ENCODE data around the gene OR2T5.
"Not testable (repeated sequence)": the region's sequence is repeated elsewhere in the genome, so short reads cannot be mapped to it uniquely, and the experiment has no call there.

OR2T5 gene

GRCh38 chr1:248500305-248501035 is 12.1 kb downstream of the OR2T5 start:
- H3K79me2 ChIP-seq (ENCODE audit: insufficient read depth, low read length); H2AFZ ChIP-seq (ENCODE audit: low read length); H3K27ac ChIP-seq (ENCODE audit: low read depth, low read length, poor library complexity, severe bottlenecking); H3K9me2 ChIP-seq (ENCODE audit: low read depth, low read length); H3K4me1 ChIP-seq (ENCODE audit: insufficient read depth, low read length, severe bottlenecking); H3K36me3 ChIP-seq (ENCODE audit: insufficient read depth, low read length); H3F3A ChIP-seq (ENCODE audit: insufficient read depth, low read length); H3K4me2 ChIP-seq (ENCODE audit: low read length); H4K20me1 ChIP-seq (ENCODE audit: insufficient read depth, low read length); H3K9ac ChIP-seq (ENCODE audit: low read length); H3K9me3 ChIP-seq (ENCODE audit: low read length); H3K27me3 ChIP-seq (ENCODE audit: insufficient read depth, low read length); H3K4me3 ChIP-seq (ENCODE audit: low read depth, low read length, poor library complexity, severe bottlenecking): not testable (repeated sequence)

GRCh38 chr1:248507773-248508172 is 19.4 kb downstream of the OR2T5 start, which contains the start of gene OR2G6:
TSS of gene OR2G6 (plus strand) at chr1:248508073. CDS start at chr1:248521647, 13,574 bp downstream.
- H3K4me1 ChIP-seq (ENCODE audit: insufficient read depth, low read length, severe bottlenecking); H3K9me3 ChIP-seq (ENCODE audit: low read length); H4K20me1 ChIP-seq (ENCODE audit: insufficient read depth, low read length); H3F3A ChIP-seq (ENCODE audit: insufficient read depth, low read length); H3K27me3 ChIP-seq (ENCODE audit: insufficient read depth, low read length); H2AFZ ChIP-seq (ENCODE audit: low read length); H3K4me2 ChIP-seq (ENCODE audit: low read length); H3K36me3 ChIP-seq (ENCODE audit: insufficient read depth, low read length); H3K4me3 ChIP-seq (ENCODE audit: low read depth, low read length, poor library complexity, severe bottlenecking); H3K27ac ChIP-seq (ENCODE audit: low read depth, low read length, poor library complexity, severe bottlenecking); H3K9me2 ChIP-seq (ENCODE audit: low read depth, low read length); H3K79me2 ChIP-seq (ENCODE audit: insufficient read depth, low read length); H3K9ac ChIP-seq (ENCODE audit: low read length): not testable (repeated sequence)

GRCh38 chr1:248510217-248510616 is 21.8 kb downstream of the OR2T5 start:
- H3K4me2 ChIP-seq (ENCODE audit: low read length); H4K20me1 ChIP-seq (ENCODE audit: insufficient read depth, low read length); H3K4me1 ChIP-seq (ENCODE audit: insufficient read depth, low read length, severe bottlenecking); H3K79me2 ChIP-seq (ENCODE audit: insufficient read depth, low read length); H2AFZ ChIP-seq (ENCODE audit: low read length); H3K9ac ChIP-seq (ENCODE audit: low read length); H3K4me3 ChIP-seq (ENCODE audit: low read depth, low read length, poor library complexity, severe bottlenecking); H3K27ac ChIP-seq (ENCODE audit: low read depth, low read length, poor library complexity, severe bottlenecking); H3K9me3 ChIP-seq (ENCODE audit: low read length); H3K9me2 ChIP-seq (ENCODE audit: low read depth, low read length); H3F3A ChIP-seq (ENCODE audit: insufficient read depth, low read length); H3K36me3 ChIP-seq (ENCODE audit: insufficient read depth, low read length); H3K27me3 ChIP-seq (ENCODE audit: insufficient read depth, low read length): not testable (repeated sequence)

- no peaks in the 10 kb centered on the region for H3F3A ChIP-seq (ENCODE audit: insufficient read depth, low read length)
- H3K27ac ChIP-seq (ENCODE audit: low read depth, low read length, poor library complexity, severe bottlenecking), result no peak overlapping the region
- no peaks in the 10 kb centered on the region for H4K20me1 ChIP-seq (ENCODE audit: insufficient read depth, low read length)
- no peaks in the 10 kb centered on the region for H3K27me3 ChIP-seq (ENCODE audit: insufficient read depth, low read length)
- TF ChIP-seq CTCF (IDR thresholded peaks at IDR 0.05; ENCODE audit: low read length) (no peak), EZH2 (IDR thresholded peaks at IDR 0.05; ENCODE audit: borderline replicate concordance, low read length) (no peak)
- no peak overlapping the region for H2AFZ ChIP-seq (ENCODE audit: low read length)
- no peaks in the 10 kb centered on the region for H3K9me2 ChIP-seq (ENCODE audit: low read depth, low read length)
- H3K4me3 ChIP-seq (ENCODE audit: low read depth, low read length, poor library complexity, severe bottlenecking), result no peak overlapping the region
- H3K36me3 ChIP-seq (ENCODE audit: insufficient read depth, low read length), result no peaks in the 10 kb centered on the region
- H3K9ac ChIP-seq (ENCODE audit: low read length), result no peak overlapping the region
- H3K9me3 ChIP-seq (ENCODE audit: low read length), result no peaks in the 10 kb centered on the region
- no peaks in the 10 kb centered on the region for H3K79me2 ChIP-seq (ENCODE audit: insufficient read depth, low read length)
- no peaks in the 10 kb centered on the region for H3K4me1 ChIP-seq (ENCODE audit: insufficient read depth, low read length, severe bottlenecking)
- H3K4me2 ChIP-seq (ENCODE audit: low read length), result no peak overlapping the region
Measured at GRCh38 chr1:248521856-248522255, 33.5 kb downstream of the OR2T5 start.

- H3K36me3 ChIP-seq (ENCODE audit: insufficient read depth, low read length); H3K79me2 ChIP-seq (ENCODE audit: insufficient read depth, low read length); H3K9me2 ChIP-seq (ENCODE audit: low read depth, low read length); H3K9ac ChIP-seq (ENCODE audit: low read length); H4K20me1 ChIP-seq (ENCODE audit: insufficient read depth, low read length); H3K4me2 ChIP-seq (ENCODE audit: low read length); H3F3A ChIP-seq (ENCODE audit: insufficient read depth, low read length); H3K9me3 ChIP-seq (ENCODE audit: low read length); H3K4me3 ChIP-seq (ENCODE audit: low read depth, low read length, poor library complexity, severe bottlenecking); H2AFZ ChIP-seq (ENCODE audit: low read length); H3K4me1 ChIP-seq (ENCODE audit: insufficient read depth, low read length, severe bottlenecking); H3K27ac ChIP-seq (ENCODE audit: low read depth, low read length, poor library complexity, severe bottlenecking); H3K27me3 ChIP-seq (ENCODE audit: insufficient read depth, low read length): not testable (repeated sequence)
Measured at GRCh38 chr1:248537449-248537848, 49.1 kb downstream of the OR2T5 start.
